ENCODE data around the gene PRELID2.

DNA sequence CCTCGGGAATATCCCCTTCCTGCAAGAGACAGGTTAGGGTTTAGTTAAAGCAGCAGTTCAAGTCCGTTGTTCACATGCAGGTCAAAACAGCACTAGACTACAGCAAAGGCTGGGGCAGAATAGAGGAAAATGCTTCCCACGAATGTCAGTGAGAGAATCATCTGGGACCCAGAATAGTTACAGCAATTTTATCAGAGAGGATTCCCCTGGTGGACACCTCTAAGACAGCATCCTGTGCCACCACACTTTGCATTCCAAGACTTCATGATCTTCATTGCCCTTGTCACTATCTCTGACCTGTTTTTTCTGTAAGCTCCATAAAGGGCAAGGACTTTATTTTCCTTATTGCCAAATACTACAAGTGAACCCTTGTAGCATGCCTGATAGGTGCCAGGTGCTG, 24.8 kb upstream of the PRELID2 start:
- no peak for TF ChIP-seq EP300 (IDR thresholded peaks at IDR 0.05; ENCODE audit: low read depth)
- no peak for TF ChIP-seq POLR2A (IDR thresholded peaks at IDR 0.05)
- TF ChIP-seq, protein P1, sequence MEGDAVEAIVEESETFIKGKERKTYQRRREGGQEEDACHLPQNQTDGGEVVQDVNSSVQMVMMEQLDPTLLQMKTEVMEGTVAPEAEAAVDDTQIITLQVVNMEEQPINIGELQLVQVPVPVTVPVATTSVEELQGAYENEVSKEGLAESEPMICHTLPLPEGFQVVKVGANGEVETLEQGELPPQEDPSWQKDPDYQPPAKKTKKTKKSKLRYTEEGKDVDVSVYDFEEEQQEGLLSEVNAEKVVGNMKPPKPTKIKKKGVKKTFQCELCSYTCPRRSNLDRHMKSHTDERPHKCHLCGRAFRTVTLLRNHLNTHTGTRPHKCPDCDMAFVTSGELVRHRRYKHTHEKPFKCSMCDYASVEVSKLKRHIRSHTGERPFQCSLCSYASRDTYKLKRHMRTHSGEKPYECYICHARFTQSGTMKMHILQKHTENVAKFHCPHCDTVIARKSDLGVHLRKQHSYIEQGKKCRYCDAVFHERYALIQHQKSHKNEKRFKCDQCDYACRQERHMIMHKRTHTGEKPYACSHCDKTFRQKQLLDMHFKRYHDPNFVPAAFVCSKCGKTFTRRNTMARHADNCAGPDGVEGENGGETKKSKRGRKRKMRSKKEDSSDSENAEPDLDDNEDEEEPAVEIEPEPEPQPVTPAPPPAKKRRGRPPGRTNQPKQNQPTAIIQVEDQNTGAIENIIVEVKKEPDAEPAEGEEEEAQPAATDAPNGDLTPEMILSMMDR (IDR thresholded peaks at IDR 0.05): peak in 4 of 5 experiments; percentile 15 to 30 (median 20)
- no peak for TF ChIP-seq POLR2AphosphoS5 (IDR thresholded peaks at IDR 0.05)

Measured in transverse colon (tissue), 4 donors.